Measurements from ENCODE around the gene PDS5A.

Gene PDS5A

GRCh38 chr4:39941682-39942217, 36.0 kb downstream of the PDS5A start:
- Histone ChIP-seq H3K36me3 (ENCODE audit: low read depth) (0 out of 2 replicates have a peak, but pooled peaks cover 16% of the 10 kb centered on the region), H3K9me3 (ENCODE audit: severe bottlenecking) (no peaks in the 10 kb centered on the region), H3K27me3 (ENCODE audit: insufficient read depth, poor library complexity, severe bottlenecking) (no peaks in the 10 kb centered on the region), H3K4me3 (ENCODE audit: severe bottlenecking) (no peak overlapping the region), H3K4me1 (ENCODE audit: insufficient read depth, poor library complexity, severe bottlenecking) (peaks cover 8% of the 10 kb centered on the region), H3K27ac (ENCODE audit: poor library complexity, severe bottlenecking) (no peak overlapping the region)
- DNase-seq (ENCODE audit: low spot score) (no peak), ATAC-seq (ENCODE audit: low read depth) (no peak)
- no peak for TF ChIP-seq CTCF (IDR thresholded peaks at IDR 0.05; ENCODE audit: poor library complexity, severe bottlenecking)

- peaks cover 1% of the 10 kb centered on the region for H3K9me3 ChIP-seq (ENCODE audit: severe bottlenecking)
- no peak overlapping the region for H3K4me3 ChIP-seq (ENCODE audit: severe bottlenecking)
- no peak for ATAC-seq (ENCODE audit: low read depth)
- H3K27ac ChIP-seq (ENCODE audit: poor library complexity, severe bottlenecking): no peak overlapping the region
- peaks cover 11% of the 10 kb centered on the region for H3K4me1 ChIP-seq (ENCODE audit: insufficient read depth, poor library complexity, severe bottlenecking)
- no peak for TF ChIP-seq CTCF (IDR thresholded peaks at IDR 0.05; ENCODE audit: poor library complexity, severe bottlenecking)
- H3K36me3 ChIP-seq (ENCODE audit: low read depth): peaks cover 19% of the 10 kb centered on the region; the same call in 1 of the 2 replicates
- no peak for DNase-seq (ENCODE audit: low spot score)
- no peaks in the 10 kb centered on the region for H3K27me3 ChIP-seq (ENCODE audit: insufficient read depth, poor library complexity, severe bottlenecking)
These were observed 39.9 kb downstream of the PDS5A start for GRCh38 chr4:39937683-39938268.

- TF ChIP-seq CTCF (IDR thresholded peaks at IDR 0.05; ENCODE audit: poor library complexity, severe bottlenecking): no peak
- H3K9me3 ChIP-seq (ENCODE audit: severe bottlenecking): peaks cover 1% of the 10 kb centered on the region
- peaks cover 11% of the 10 kb centered on the region for H3K4me1 ChIP-seq (ENCODE audit: insufficient read depth, poor library complexity, severe bottlenecking)
- no peak overlapping the region for H3K4me3 ChIP-seq (ENCODE audit: severe bottlenecking)
- no peak overlapping the region for H3K27ac ChIP-seq (ENCODE audit: poor library complexity, severe bottlenecking)
- H3K27me3 ChIP-seq (ENCODE audit: insufficient read depth, poor library complexity, severe bottlenecking): no peaks in the 10 kb centered on the region
- ATAC-seq (ENCODE audit: low read depth) (no peak), DNase-seq (ENCODE audit: low spot score) (no peak)
- H3K36me3 ChIP-seq (ENCODE audit: low read depth): peaks cover 15% of the 10 kb centered on the region; the same call in 1 of the 2 replicates
These were observed 40.9 kb downstream of the PDS5A start for GRCh38 chr4:39936565-39937418.

GRCh38 chr4:39933671-39934590, 43.8 kb downstream of the PDS5A start:
- H3K4me3 ChIP-seq (ENCODE audit: severe bottlenecking): no peak overlapping the region
- DNase-seq (ENCODE audit: low spot score): no peak

More at GRCh38 chr4:39933671-39934590, 43.8 kb downstream of the PDS5A start:
- no peak for ATAC-seq (ENCODE audit: low read depth)
- Histone ChIP-seq H3K9me3 (ENCODE audit: severe bottlenecking) (peaks cover 1% of the 10 kb centered on the region), H3K27ac (ENCODE audit: poor library complexity, severe bottlenecking) (no peak overlapping the region), H3K4me1 (ENCODE audit: insufficient read depth, poor library complexity, severe bottlenecking) (peaks cover 11% of the 10 kb centered on the region), H3K36me3 (ENCODE audit: low read depth) (peaks cover 26% of the 10 kb centered on the region), H3K27me3 (ENCODE audit: insufficient read depth, poor library complexity, severe bottlenecking) (no peaks in the 10 kb centered on the region)
- no peak for TF ChIP-seq CTCF (IDR thresholded peaks at IDR 0.05; ENCODE audit: poor library complexity, severe bottlenecking)
